ENCODE measurements around the gene TM9SF1.

- TF ChIP-seq CTCF (conservative IDR thresholded peaks at IDR 0.05; ENCODE audit: low read depth in 2 of 2) (no peak), POLR2AphosphoS5 (IDR thresholded peaks at IDR 0.05; ENCODE audit: low read depth) (no peak), EZH2phosphoT487 (IDR thresholded peaks at IDR 0.05; ENCODE audit: unreplicated experiment) (no peak), ZNF114 (CRISPR knock-in tag; IDR thresholded peaks at IDR 0.05) (no peak), CREB1 (CRISPR knock-in tag; IDR thresholded peaks at IDR 0.05; ENCODE audit: low read depth) (no peak), EZH2 (IDR thresholded peaks at IDR 0.05; ENCODE audit: low read depth, unreplicated experiment) (no peak), JUNB (IDR thresholded peaks at IDR 0.05; ENCODE audit: unreplicated experiment) (no peak), REST (IDR thresholded peaks at IDR 0.05; ENCODE audit: unreplicated experiment) (no peak), NANOG (IDR thresholded peaks at IDR 0.05; ENCODE audit: borderline replicate concordance) (no peak), ZNF331 (CRISPR knock-in tag; IDR thresholded peaks at IDR 0.05; ENCODE audit: low read depth) (no peak), ETS1 (IDR thresholded peaks at IDR 0.05) (no peak), STAT1 (IDR thresholded peaks at IDR 0.05; ENCODE audit: unreplicated experiment) (no peak)
Observed at GRCh38 chr14:24177891-24178290, 17.4 kb downstream of the TM9SF1 start.

Measured in GM23338 (cell line).